HEK293 (cell line): ENCODE measurements around the gene SH2B3.

ENCODE experiments used
- AEBP2 ChIP-seq: fragments of 450-650 bp; formaldehyde crosslinking; IDR thresholded peaks from 2 replicates; pipeline ENCODE4 v1.5.1; 2016; ENCODE audit warnings: missing biosample characterization, missing genetic modification characterization, borderline replicate concordance
- ATF2 ChIP-seq: fragments of 450-650 bp; formaldehyde crosslinking; IDR thresholded peaks from 2 replicates; pipeline ENCODE4 v1.5.1; 2016; ENCODE audit warnings: missing biosample characterization, missing genetic modification characterization, low read depth
- BCL6B ChIP-seq: fragments of 450-650 bp; formaldehyde crosslinking; IDR thresholded peaks from 2 replicates; pipeline ENCODE4 v1.5.1; 2017; ENCODE audit warnings: missing biosample characterization, missing genetic modification characterization
- CTCF ChIP-seq: fragments of 450-650 bp; formaldehyde crosslinking; IDR thresholded peaks from 2 replicates; pipeline ENCODE4 v1.5.1; 2016; ENCODE audit warnings: missing biosample characterization, missing genetic modification characterization
- MEIS1 ChIP-seq: sonication (generic); formaldehyde crosslinking; IDR thresholded peaks from 2 replicates; pipeline ENCODE4 v1.8.1; 2022; ENCODE audit warnings: missing genetic modification reagents, mild to moderate bottlenecking, borderline replicate concordance
- SALL2 ChIP-seq: fragments of 450-650 bp; formaldehyde crosslinking; IDR thresholded peaks from 2 replicates; pipeline ENCODE4 v1.5.0; 2017; ENCODE audit warnings: missing biosample characterization, mild to moderate bottlenecking, missing genetic modification characterization, borderline replicate concordance
- SP7 ChIP-seq: fragments of 450-650 bp; formaldehyde crosslinking; IDR thresholded peaks from 2 replicates; pipeline ENCODE4 v1.5.1; 2016; ENCODE audit warnings: missing biosample characterization, missing genetic modification characterization
- ZNF362 ChIP-seq: fragments of 450-650 bp; formaldehyde crosslinking; IDR thresholded peaks from 2 replicates; pipeline ENCODE4 v1.5.1; 2016; ENCODE audit warnings: missing biosample characterization, missing genetic modification characterization
- ZNF558 ChIP-seq: fragments of 450-650 bp; formaldehyde crosslinking; IDR thresholded peaks from 2 replicates; pipeline ENCODE4 v1.5.1; 2016; ENCODE audit warnings: missing biosample characterization, missing genetic modification characterization
- ZNF837 ChIP-seq: fragments of 450-650 bp; formaldehyde crosslinking; IDR thresholded peaks from 2 replicates; pipeline ENCODE4 v1.5.1; 2016; ENCODE audit warnings: missing biosample characterization, missing genetic modification characterization
- ZSCAN18 ChIP-seq: fragments of 450-650 bp; formaldehyde crosslinking; IDR thresholded peaks from 2 replicates; pipeline ENCODE4 v1.5.1; 2016; ENCODE audit warnings: missing biosample characterization, missing genetic modification characterization

- no peak for TF ChIP-seq SALL2 (tag by site-specific recombination)
- no peak for TF ChIP-seq CTCF
- no peak for TF ChIP-seq AEBP2 (tag by site-specific recombination)
- no peak for TF ChIP-seq ZNF558 (tag by site-specific recombination)
- no peak for TF ChIP-seq ZNF362 (tag by site-specific recombination)
- TF ChIP-seq MEIS1 (CRISPR knock-in tag), result no peak
- TF ChIP-seq SP7 (tag by site-specific recombination), result no peak
- no peak for TF ChIP-seq ZNF837 (tag by site-specific recombination)
- no peak for TF ChIP-seq ATF2 (tag by site-specific recombination)
- no peak for TF ChIP-seq ZSCAN18 (tag by site-specific recombination)
- no peak for TF ChIP-seq BCL6B
These were observed 28.3 kb downstream of the SH2B3 start for GRCh38 chr12:111434049-111434448.
